DLD1 (cell line): ENCODE results near the gene SLC6A6.
"Not testable (repeated sequence)": the region's sequence is repeated elsewhere in the genome, so short reads cannot be mapped to it uniquely, and the experiment has no call there.

ENCODE experiments used
- in situ Hi-C: cut with HindIII; loops from 2 replicates; pipeline ENCODE4 v1.10.0; 2017; ENCODE audit warnings: low sequenced_read_pairs

Gene SLC6A6

DNA sequence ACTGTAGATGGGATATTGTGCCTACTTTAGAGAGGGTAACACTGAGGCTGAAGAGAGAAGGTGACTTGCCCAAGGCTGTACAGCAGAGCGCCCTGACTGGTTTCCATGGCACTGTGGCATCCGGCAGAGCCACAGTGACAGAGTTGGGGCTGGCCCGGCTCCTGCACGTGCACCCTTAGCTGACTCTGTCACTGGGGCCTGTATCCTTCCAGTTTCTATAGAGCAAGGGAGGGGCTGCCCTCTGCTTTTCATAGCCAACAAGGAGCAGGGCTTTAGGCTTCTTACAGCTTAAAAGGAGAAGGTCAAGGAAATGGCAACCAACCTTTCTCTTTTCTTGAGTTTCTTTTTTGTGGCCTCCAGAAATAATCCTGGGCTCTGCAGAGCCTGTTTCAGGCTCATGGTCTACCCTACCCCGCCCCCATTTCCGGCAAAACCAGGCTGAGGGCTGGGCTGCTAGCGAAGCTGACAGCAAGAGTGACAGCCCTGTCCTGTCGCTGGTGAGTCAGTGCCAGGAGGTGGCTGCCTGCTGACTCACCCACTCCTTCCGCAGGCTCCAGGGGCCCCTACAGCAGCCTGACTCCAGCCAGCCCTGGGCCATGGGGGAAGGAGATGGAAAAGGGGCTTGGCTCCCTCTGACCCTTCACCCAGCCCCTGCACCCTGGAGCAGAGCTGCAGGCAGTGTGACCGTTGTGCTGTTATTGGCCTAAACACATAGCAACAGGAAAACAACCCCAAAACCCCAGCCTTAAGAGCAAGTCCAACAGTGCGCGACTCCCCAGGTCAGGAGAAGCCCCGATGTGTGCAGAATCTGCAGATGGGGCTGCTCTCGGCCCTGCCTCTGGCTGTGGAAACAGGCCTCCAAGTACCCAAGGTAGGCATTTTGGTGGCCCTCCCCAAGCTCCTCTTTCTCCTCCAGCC lies 29.8 kb downstream of the SLC6A6 start:
- in situ Hi-C loops: no loop called here

GRCh38 chr3:14433106-14433505 lies 30.7 kb downstream of the SLC6A6 start:
- in situ Hi-C loops: no loop called here

DNA sequence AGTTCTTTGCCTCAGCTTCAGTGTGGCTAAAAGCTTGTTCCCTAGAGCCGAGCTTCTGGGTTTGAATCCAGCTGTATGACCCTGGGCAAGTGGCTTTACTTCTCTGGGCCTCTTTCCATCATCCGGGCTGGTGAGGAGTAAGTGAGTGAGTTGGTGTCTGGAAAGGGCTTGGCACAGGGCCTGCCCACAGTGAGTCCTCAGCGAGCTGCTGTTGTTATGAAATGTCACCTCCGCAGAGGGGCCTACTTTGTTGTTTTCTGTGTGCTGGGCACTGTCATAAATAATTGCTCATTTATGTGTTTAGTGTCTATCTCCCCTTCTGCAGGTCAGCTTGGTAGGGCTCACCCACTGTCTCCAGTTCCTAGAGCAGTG lies 31.7 kb downstream of the SLC6A6 start:
- in situ Hi-C loops: no loop called here

DNA sequence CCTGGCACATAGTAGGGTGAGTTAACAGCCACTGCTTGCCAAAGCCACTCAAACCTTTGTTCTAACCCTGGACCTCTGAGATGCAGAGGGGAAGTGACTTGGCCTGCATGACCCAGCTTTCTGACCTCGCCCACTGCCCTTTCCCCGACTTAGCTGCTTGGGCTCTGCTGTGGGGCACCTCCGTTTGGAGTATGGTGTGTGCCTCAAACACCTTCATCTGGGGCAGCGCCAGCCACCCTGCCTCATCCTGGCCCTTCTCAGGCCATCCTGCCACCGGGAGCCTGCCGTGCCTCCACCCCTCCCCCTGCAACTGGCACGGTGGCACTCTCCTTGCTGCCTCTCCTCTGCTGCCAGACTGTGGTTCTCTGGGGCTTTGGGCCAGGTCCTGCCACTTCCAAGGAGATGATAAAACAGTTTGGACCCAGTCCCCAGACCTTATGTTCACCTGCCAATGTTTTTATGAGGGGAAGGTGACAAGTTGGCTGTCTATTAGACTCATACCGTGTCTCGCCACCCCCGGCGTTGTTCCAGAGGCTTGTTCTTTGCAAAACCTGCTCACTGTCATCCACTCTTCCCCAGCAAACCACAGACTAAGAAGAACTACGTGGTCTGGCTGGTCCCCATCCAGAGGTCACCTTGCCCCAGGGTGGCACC lies 32.2 kb downstream of the SLC6A6 start:
- in situ Hi-C loops: no loop called here

DNA sequence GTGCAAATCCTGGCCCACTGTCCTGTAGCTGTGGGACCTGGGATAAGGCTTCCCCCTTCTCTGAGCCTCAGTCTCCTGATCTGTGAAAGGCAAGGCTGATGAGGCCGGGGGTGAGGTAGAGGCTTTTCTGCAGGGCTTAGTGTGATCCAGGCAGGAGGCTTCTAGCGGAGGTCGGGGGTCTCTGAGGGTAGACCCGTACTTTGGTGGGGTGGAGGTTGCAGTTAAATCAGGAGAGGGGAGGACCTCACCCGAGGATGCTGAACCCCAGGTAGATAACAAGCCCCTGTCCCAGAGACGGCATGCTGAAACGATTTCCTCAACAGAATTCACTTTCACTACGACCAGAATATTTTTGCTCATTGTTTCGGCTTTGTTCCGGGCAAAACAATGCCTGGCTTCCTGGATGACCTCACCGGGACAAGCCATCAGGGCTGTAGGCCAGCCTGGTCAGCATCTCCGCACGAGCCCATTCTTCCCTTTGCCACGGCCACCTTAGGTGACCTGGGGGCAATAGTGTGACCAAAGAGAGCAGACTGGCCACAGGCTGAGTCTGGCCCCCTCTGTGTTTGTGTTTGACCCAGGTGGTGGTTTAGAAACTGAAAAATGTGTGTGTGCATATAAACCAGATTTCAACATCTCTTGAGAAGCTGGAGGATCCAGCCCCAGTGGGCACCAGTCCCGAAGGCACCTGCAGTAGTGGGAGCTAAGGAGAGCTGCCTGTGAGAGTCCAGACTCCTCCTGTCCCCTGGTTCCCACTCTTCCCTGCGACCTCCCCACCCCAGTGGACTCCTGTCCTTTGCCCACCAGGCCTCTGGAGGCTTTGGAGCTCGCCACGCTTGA lies 33.0 kb downstream of the SLC6A6 start:
- in situ Hi-C loops: no loop called here

DNA sequence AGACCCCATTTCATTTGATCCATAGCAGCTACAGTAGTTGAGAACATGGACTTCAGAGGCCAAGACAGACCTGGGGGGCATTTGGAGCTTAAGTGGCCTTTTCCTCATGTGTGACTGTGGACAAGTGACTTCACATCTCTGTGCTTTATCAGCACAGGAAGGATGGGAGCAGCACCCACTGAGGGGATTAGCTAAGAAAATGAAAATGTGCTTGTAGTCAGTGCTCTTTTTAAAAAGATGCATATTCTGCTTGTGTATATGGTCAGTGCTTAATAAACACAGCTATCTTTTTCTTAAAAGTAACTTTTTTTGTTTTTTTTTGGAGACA lies 34.5 kb downstream of the SLC6A6 start:
- in situ Hi-C loops: no loop called here

DNA sequence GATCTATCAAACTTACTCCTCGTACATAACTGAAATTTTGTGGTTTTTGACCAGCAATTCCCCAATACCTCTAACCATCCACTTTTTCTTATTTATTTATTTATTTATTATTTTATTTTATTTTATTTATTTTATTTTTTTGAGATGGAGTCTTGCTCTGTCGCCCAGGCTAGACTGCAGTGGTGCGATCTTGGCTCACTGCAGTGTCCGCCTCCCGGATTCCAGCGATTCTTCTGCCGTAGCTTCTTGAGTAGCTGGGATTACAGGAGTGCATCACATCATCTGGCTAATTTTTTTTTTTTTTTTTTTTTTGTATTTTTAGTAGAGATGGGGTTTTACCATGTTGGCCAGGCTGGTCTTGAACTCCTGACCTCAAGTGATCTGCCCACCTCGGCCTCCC lies 35.3 kb downstream of the SLC6A6 start:
- in situ Hi-C loops: not testable (repeated sequence)

DNA sequence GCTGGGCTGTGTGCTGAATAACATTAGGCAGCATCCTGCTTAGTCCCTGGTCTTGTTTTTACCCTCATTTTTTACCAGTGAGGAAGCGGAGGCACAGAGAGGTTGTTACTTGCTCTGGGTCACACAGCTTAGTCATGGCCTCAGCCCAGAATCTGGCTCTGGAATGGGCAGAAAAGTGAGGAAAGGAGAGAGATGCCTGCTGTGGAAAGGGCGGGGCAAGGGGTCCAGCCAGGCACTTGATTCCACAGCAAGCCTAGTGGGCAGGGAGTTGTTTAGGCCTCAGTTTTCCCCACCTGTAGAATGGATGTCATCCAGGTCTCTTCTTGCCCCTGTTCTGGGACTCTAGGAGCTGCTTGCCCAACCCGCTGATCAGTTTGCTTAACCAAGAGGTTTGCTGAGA lies 35.9 kb downstream of the SLC6A6 start:
- in situ Hi-C loops: no loop called here

DNA sequence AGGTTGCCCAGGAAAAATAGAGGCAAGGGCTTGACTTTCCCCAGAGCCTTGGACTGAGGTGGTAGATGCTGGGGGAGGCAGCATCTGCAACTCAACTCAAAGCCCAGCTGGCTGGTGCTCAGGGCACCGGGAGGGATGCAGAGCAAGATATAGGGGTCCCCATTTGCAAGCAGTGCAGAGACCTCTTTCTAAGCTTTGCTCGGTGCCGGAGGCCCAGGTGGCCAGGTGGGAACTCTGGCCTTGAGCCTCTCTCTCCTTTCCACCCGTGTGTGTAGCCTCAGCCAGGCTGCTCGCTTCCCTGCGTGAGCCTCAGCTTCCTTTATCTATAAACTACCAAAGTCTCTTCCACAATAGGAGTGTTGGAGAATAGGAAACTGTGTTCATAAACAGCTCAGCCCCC lies 36.5 kb downstream of the SLC6A6 start:
- in situ Hi-C loops: no loop called here

DNA sequence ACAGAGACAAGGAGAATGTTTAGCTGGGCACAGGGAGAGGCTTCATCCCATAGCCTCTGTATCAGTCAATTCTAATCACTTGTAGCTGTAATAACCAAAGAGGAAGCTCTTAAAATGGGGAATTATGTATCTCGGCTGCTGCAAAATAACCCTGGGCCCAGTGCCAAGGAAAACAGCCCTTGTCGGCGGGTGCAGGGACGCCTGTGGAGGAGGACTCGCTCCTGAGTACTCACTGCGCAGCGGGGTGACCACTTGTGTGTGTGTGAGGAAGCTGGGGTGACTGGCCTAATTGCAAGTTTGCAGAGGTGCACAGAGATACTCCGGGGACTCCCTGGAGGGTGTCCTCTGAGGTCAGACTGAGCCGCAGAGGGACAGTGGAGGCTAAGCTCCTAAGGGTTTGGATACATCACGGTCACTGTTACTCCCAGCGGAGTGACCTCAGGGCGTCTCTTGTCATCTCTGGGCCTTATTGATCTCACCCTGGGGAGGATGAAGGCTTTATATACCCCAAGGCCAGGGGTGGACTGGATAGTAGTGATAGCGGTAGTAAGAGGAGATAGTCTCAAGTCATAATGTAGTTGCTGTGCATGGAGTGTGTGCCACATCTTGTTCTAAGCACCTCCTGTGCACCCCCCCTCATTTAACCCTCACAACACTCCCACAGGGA lies 37.2 kb downstream of the SLC6A6 start:
- in situ Hi-C loops: no loop called here

DNA sequence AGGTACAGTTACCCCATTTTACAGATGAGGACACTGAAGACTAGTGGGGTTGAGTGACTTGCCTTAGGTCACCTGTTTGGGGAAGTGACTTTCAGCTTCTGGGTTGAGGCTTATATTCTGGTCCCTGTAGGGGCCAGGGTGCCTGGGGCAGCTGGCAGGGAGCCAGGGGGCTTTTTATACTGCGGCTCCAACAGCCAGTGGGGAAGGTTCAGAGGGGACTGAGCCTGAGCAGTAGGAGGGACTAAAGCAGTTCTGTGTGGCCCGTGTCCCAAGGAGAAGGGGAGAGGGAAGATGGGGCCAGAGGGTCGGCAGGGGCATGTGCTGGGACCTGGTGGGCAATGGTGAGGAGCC lies 37.7 kb downstream of the SLC6A6 start:
- in situ Hi-C loops: no loop called here

DNA sequence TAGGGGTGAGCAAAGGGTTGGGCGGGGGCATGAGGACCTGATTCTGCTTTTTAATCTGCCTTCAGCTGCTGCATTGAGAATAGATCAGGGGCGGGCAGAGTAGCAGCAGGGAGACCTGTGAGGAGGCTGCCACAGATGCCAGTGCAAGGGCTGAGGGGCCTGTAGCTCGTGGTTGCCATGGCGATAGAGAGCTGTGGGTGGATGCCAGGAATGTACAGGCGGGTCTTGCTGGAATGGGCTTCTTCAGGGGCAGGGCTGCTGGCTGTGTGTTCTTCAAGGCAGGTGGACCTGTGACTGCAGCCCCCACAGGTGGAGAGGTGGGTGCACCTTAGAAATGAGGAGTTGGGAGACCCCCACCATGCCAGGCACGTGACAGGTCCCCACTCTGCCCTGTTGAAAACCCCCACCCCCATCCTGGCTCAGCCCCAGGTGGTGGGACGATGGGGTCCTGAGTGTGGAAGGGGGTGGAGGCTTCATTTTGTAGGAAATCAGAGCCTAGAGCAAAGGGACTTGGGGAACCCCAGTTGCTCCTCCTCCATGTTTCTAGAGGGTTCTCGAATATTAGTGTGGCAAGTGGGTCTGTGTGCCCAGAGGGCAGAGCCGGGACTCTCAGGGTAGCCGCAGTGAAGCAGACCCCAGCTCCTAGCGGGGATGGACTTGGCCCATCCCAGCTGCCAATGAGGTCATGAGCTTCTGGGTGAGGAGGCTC lies 38.3 kb downstream of the SLC6A6 start:
- in situ Hi-C loops: no loop called here

DNA sequence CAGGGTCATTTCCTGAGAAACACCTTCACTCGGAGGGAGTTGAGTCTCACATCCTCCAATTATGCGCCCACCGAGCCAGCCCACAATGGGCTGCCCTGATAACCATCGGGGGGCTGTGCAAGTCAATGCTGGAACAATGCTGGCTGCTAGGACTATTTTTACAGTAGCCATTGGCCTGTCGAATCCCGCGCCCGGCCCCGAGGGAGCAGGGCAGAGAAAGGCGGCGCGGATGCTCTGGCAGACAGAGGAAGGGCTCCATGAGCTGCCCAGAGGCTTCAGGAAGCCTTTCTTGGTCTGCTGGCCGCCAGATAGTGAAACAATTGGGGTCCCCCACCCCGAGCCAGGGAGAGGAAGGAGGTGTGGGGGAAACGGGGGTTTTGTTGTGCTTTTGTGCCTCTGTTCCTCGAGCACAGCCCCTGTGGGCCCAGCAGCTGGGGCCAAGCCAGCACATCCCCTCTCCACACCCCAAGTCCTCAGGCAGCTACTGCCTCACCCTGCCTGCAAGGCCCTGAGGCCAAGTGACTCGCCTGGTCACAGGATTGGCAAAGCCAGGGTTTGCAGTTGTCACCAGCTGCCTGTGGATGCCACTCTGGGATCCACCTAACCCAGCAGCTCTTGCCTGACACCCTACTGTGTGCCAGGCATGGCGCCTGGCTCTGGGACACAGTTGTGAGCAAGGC lies 39.0 kb downstream of the SLC6A6 start:
- in situ Hi-C loops: no loop called here

- in situ Hi-C loops: no loop called here
These were observed 39.5 kb downstream of the SLC6A6 start for GRCh38 chr3:14441920-14442300.

GRCh38 chr3:14444380-14444779 lies 42.0 kb downstream of the SLC6A6 start:
- in situ Hi-C loops: no loop called here

GRCh38 chr3:14445773-14446172 lies 43.4 kb downstream of the SLC6A6 start:
- in situ Hi-C loops: no loop called here

- in situ Hi-C loops: no loop called here
These were observed 44.7 kb downstream of the SLC6A6 start for GRCh38 chr3:14446988-14447570.

GRCh38 chr3:14448063-14448462 lies 45.7 kb downstream of the SLC6A6 start:
- in situ Hi-C loops: no loop called here
